ENCODE data around the gene NECAB2.

- TF ChIP-seq POLR2A (IDR thresholded peaks at IDR 0.05; ENCODE audit: low read length) (no peak), GATA1 (IDR thresholded peaks at IDR 0.05; ENCODE audit: low read depth, low read length) (no peak)
Measured at GRCh38 chr16:83967091-83967490, 953 bp upstream of the NECAB2 start.

Data from erythroblast (primary cell).